Cardiac muscle cell (in vitro differentiated cells and primary cell): Measurements from ENCODE around the gene SMOC1. TPM values are rescaled to one million over a fixed set of nuclear protein-coding genes. Genes with fewer than 3 reads are reported as not detected.
A peak's percentile ranks its signal among the peaks of the same experiment; 100 is the strongest.

Experiments
- DNase-seq, 2 donors: peaks; one replicate each; pipeline versions ENCODE4 v3.0.0 to v3.0.0-alpha.2; 2010 to 2017; ENCODE audit warnings: low read depth in 1 of 2, low spot score in 1 of 2
- H3K27ac ChIP-seq: fragments of 200-600 bp; sonication (generic); 2 replicates; pipeline ENCODE4 v1.5.1; 2016
- H3K27me3 ChIP-seq: fragments of 200-600 bp; sonication (generic); 2 replicates; pipeline ENCODE4 v1.6.0; 2016; ENCODE audit warnings: control low read depth
- H3K36me3 ChIP-seq: fragments of 200-600 bp; sonication (generic); 2 replicates; pipeline ENCODE4 v1.5.1; 2016; ENCODE audit warnings: control low read depth
- H3K4me1 ChIP-seq: fragments of 200-600 bp; sonication (generic); 2 replicates; pipeline ENCODE4 v1.8.1; 2017; ENCODE audit warnings: low read depth, mild to moderate bottlenecking, mixed run types
- H3K4me3 ChIP-seq: fragments of 200-600 bp; sonication (generic); 2 replicates; pipeline ENCODE4 v1.5.1; 2016; ENCODE audit warnings: mild to moderate bottlenecking
- H3K9me3 ChIP-seq: fragments of 200-600 bp; sonication (generic); 2 replicates; pipeline ENCODE4 v1.5.1; 2017; ENCODE audit warnings: low read depth, mild to moderate bottlenecking, control low read depth
- CTCF ChIP-seq: IDR thresholded peaks from 2 replicates; pipeline ENCODE4 v1.5.1; 2012; ENCODE audit warnings: low read depth, mild to moderate bottlenecking, low read length
- polyA plus RNA-seq: library from polyadenylated mRNA; unstranded; fragments of >200 nt; fragmentation: Nextera tagmentation; extraction: Ambion mirVana; gene quantifications from 2 replicates; pipeline ENCODE4 v1.2.1, GENCODE V29; 2016
- total RNA-seq: library from RNA; depleted of rRNA; stranded (reverse); fragments of >200 nt; gene quantifications from 2 replicates; pipeline ENCODE4 v1.2.3, GENCODE V29; 2016

Gene SMOC1
- total and polyA plus RNA-seq, 2 experiments from 2014 or later = 1.9 to 24.7 TPM

- H3K27ac ChIP-seq = no peak overlapping the region
- DNase-seq = no peak
- no peaks in the 10 kb centered on the region for H3K36me3 ChIP-seq
- H3K9me3 ChIP-seq = no peaks in the 10 kb centered on the region
- H3K4me3 ChIP-seq = no peak overlapping the region
- peaks cover 4% of the 10 kb centered on the region for H3K4me1 ChIP-seq
- no peaks in the 10 kb centered on the region for H3K27me3 ChIP-seq
- TF ChIP-seq CTCF = no peak
These were observed 104.1 kb downstream of the SMOC1 start for GRCh38 chr14:69983317-69983716.

GRCh38 chr14:69985463-69985862 is 106.2 kb downstream of the SMOC1 start:
- no peaks in the 10 kb centered on the region for H3K36me3 ChIP-seq
- TF ChIP-seq CTCF = no peak
- no peak overlapping the region for H3K4me3 ChIP-seq
- DNase-seq = peak in 1 of 2 donors; percentile 59
- peaks cover 4% of the 10 kb centered on the region for H3K4me1 ChIP-seq
- no peak overlapping the region for H3K27ac ChIP-seq
- no peaks in the 10 kb centered on the region for H3K9me3 ChIP-seq
- no peaks in the 10 kb centered on the region for H3K27me3 ChIP-seq

- no peak for DNase-seq
- Histone ChIP-seq H3K4me1 (peaks cover 6% of the 10 kb centered on the region), H3K27ac (no peak overlapping the region), H3K36me3 (no peaks in the 10 kb centered on the region), H3K27me3 (no peaks in the 10 kb centered on the region), H3K4me3 (no peak overlapping the region), H3K9me3 (no peaks in the 10 kb centered on the region)
- no peak for TF ChIP-seq CTCF
These were observed 107.1 kb downstream of the SMOC1 start for GRCh38 chr14:69986336-69986735.

GRCh38 chr14:69987406-69988121 is 108.3 kb downstream of the SMOC1 start:
- Histone ChIP-seq H3K4me3 (no peak overlapping the region), H3K4me1 (peaks cover 4% of the 10 kb centered on the region), H3K9me3 (no peaks in the 10 kb centered on the region), H3K27me3 (no peaks in the 10 kb centered on the region), H3K27ac (no peak overlapping the region), H3K36me3 (no peaks in the 10 kb centered on the region)
- no peak for TF ChIP-seq CTCF
- no peak for DNase-seq

- no peaks in the 10 kb centered on the region for H3K36me3 ChIP-seq
- H3K27ac ChIP-seq = no peak overlapping the region
- no peak overlapping the region for H3K4me3 ChIP-seq
- no peaks in the 10 kb centered on the region for H3K9me3 ChIP-seq
- no peak for TF ChIP-seq CTCF
- H3K27me3 ChIP-seq = no peaks in the 10 kb centered on the region
- H3K4me1 ChIP-seq = peaks cover 4% of the 10 kb centered on the region
- DNase-seq = no peak
These were observed 109.8 kb downstream of the SMOC1 start for GRCh38 chr14:69988979-69989378.
